NCI-H2227 (cell line): Measurements from ENCODE around the gene TESK1.
A peak's percentile ranks its signal among the peaks of the same experiment; 100 is the strongest.

Experiments used
- DNase-seq: peaks from one replicate; lab custom pipeline; 2025; ENCODE audit not compliant: unreplicated experiment; lab: John Stamatoyannopoulos, UW

The TESK1 gene

GRCh38 chr9:35604578-35605350 is at the start of gene TESK1:
Gene TESK1, plus strand, starts transcription at chr9:35605262. Its CDS starts 358 bp downstream, at chr9:35605620.
- DNase-seq, result peak; percentile 70

DNA sequence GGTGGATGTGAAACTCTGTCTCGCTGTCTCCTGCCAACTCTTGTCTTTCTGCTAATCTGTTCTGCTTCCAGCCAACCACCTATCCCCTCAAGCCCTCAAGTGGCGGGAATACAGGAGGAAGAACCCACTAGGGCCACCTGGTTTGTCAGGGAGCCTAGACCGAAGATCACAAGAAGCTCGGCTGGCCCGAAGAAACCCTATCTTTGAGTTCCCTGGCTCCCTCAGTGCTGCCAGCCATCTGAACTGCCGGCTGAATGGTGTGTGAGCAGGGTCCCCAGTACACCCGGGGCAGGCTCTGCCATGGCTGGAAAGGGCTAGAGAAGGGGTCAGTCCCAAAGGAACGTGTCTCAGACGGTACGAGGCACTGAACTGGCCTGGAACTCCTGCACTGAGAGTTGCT is 49.2 kb upstream of the TESK1 start:
- no peak for DNase-seq

DNA sequence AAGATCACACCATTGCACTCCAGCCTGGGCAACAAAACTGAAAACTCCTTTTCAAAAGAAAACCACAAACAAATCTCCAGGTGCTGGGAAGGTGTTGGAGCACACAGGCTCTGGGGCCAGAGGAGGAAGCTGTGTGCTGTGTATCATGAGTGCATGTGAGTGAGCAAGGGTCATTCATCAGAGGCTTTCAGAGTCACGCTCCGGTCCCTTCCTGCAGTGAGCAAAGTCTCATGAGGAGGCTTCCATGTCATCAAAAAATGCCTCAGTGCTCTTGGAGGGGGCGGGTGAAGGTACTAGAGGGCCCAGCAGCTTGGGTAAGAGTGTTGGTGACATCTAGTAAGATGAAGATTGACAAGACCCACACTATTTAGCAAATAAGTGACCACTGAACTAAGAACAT is 48.3 kb upstream of the TESK1 start:
- no peak for DNase-seq

- DNase-seq, result no peak
These were observed 47.7 kb upstream of the TESK1 start for GRCh38 chr9:35557320-35557719.

DNA sequence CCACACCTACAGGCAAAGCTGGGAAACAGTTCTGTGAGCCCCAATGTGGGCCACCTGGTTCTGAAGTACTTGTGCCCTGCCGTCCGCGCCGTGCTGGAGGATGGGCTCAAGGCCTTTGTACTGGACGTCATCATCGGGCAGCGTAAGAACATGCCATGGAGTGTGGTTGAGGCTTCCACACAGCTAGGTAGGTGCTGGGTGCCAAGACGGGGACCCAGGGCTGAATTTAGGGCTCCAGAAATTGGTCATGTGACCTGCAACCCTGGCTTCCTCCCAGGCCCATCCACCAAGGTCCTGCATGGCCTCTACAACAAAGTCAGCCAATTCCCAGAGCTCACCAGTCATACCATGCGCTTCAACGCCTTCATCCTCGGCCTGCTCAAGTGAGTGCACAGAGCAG is 46.9 kb upstream of the TESK1 start:
- DNase-seq, result no peak

DNA sequence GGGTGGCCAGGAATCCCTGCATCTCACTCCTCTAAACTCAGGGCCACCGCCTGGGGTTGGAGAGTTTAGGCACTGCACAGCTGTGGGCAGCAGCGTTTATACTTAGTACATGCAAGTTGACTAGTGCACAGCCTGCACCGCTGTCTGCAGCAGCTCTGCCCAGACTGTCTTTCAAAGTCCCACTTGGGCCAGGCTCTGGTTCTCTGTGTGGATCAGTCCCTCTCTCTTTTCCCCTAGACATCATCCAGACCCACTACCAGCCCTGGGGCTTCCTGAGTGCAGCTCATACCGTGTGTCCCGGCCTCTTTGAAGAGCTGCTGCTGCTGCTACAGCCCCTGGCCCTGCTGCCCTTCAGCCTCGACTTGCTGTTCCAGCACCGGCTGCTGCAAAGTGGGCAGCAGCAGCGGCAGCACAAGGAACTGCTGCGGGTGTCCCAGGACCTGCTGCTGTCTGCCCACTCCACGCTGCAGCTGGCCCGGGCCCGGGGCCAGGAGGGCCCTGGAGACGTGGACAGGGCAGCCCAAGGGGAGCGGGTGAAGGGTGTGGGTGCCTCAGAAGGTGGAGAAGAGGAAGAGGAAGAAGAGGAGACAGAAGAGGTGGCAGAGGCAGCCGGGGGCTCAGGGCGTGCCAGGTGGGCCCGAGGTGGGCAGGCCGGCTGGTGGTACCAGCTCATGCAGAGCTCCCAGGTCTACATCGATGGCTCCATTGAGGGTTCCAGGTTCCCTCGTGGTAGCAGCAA is 45.1 kb upstream of the TESK1 start:
- DNase-seq, result no peak

DNA sequence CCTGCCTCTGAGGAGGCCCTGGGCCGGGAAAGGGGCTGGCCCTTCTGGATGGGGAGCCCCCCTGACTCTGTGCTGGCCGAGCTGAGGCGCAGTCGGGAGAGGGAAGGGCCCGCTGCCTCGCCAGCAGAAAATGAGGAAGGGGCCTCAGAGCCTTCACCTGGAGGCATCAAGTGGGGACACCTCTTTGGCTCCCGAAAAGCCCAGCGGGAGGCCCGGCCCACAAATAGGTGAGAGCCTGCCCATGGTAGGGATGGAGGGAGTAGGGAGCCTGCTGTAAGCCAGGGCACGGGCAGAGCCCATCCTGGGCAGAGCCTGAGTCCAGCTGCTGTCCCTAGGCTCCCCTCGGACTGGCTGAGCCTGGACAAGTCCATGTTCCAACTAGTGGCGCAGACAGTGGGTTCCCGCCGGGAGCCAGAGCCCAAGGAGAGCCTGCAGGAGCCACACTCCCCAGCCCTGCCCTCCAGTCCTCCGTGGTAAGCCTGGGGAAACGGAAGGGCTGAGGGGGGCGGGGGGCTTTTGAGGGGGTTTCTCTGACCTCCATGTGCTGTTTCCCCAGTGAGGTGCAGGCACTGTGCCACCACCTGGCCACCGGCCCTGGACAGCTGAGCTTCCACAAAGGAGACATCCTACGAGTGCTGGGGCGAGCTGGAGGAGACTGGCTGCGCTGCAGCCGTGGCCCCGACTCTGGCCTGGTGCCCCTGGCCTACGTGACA is 44.3 kb upstream of the TESK1 start:
- no peak for DNase-seq

DNA sequence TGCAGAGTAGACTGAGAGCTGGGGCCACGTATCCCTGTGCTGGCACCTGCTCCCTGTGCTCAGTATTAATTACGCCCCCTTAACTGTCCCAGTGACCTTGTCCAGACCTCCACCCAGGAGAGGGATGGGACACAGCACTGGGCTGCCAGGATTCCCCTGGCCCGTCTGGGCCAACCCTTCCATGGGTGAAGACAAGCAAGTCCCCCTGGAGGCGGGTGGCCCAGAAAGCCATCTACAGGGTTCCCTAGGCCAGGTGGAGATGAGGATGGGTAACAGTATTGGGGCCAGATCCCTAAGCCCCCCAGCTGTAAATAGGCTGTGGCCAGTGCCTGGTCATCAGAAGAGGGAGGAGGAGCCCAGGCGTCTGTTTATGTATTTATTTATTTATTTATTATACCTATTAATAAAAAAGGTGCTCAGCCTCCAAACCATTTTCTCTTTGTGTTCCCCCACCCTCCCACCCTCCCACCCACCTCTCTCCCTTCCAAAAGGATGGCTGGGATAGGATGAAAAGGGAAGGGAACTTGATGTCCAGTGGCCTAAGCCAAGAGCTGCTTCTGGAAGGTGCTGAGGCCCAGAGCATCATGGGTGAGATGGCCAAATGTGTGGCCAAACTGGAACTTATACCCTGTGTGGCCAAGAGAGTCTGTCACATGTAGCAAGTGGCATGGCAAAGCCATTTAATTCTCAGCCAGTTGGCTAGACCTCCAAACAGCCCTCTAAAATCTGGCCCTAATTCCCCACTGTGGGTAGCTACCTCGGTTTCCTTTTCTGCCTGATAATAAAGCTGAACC is 43.4 kb upstream of the TESK1 start:
- DNase-seq, result no peak

GRCh38 chr9:35562895-35563780 is 41.9 kb upstream of the TESK1 start:
- DNase-seq, result no peak

DNA sequence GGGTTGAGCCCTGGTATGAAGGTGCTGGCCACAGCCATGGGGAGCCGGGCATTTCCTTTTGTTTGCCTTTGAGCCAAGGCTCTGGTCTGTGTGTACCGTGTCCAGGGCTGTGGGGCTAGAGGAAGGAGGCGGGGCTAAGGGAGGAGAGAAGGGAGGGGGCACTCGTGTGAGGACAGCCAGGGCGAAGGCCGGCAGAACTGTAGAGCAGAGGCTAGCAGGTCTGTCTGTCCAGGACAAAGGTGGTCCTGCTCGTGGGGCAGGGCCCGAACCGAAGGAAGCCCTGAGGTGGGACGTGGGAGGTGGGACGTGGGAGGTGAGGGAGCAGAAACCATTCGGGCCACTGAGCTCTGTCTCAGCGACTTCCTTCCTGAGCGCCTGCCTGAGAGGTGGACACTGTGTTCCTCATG is 41.3 kb upstream of the TESK1 start:
- DNase-seq, result no peak

- no peak for DNase-seq
These were observed 40.4 kb upstream of the TESK1 start for GRCh38 chr9:35564658-35565061.

- DNase-seq, result no peak
These were observed 38.6 kb upstream of the TESK1 start for GRCh38 chr9:35566417-35566816.

DNA sequence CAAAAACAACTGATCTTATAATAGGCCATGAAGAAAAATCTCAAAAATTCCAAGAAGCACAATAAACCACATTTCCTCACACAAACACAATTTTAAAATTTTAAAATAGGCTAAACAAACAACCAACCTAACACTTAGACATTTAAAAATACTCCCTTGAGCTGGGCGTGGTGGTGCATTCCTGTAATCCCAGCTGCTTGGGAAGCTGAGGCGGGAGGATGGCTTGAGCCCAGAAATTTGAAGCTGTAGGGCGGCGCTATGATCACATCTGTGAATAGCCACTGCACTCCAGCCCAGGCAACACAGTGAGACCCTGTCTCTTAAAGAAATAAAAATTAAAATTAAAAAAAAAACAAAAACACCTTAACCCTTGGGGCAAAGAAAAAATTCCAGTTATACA is 36.9 kb upstream of the TESK1 start:
- DNase-seq, result no peak

- DNase-seq, result no peak
These were observed 35.9 kb upstream of the TESK1 start for GRCh38 chr9:35569206-35569605.

- no peak for DNase-seq
These were observed 34.2 kb upstream of the TESK1 start for GRCh38 chr9:35570709-35571504.

GRCh38 chr9:35574578-35575122 is 30.4 kb upstream of the TESK1 start:
- no peak for DNase-seq

GRCh38 chr9:35575478-35575877 is 29.6 kb upstream of the TESK1 start:
- DNase-seq, result no peak

GRCh38 chr9:35577486-35577885 is 27.6 kb upstream of the TESK1 start:
- DNase-seq, result no peak

- DNase-seq, result no peak
These were observed 25.9 kb upstream of the TESK1 start for GRCh38 chr9:35579130-35579529.
